ENCODE data around the gene SZRD1.
A peak's percentile ranks its signal among the peaks of the same experiment; 100 is the strongest.
"Not testable (repeated sequence)": the region's sequence is repeated elsewhere in the genome, so short reads cannot be mapped to it uniquely, and the experiment has no call there.

SZRD1 gene

DNA sequence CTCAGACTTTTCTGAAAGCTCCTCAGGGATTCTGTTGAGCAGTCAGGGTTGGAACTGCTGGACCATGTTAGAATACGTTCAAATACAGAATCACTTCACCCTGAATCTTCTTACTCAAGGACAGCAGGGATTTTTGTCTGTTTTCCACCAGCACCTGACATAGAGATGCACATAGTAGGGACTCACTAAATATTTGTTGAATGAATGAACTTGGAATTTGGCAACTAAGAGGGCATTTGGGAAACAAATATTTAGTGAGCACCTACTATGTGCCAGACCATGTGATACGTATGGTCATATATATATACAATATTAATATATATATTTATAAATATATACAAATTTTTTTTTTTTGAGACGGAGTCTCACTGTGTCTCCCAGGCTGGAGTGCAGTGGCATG, 10.2 kb upstream of the SZRD1 start:
- Histone ChIP-seq H3K9ac (ENCODE audit: low read depth, low read length, poor library complexity, severe bottlenecking) (no peak overlapping the region), H3K4me2 (ENCODE audit: low read depth, low read length, poor library complexity, severe bottlenecking) (no peak overlapping the region), H3K9me2 (replicated peaks; ENCODE audit: low read depth, low read length) (no peaks in the 10 kb centered on the region), H2AFZ (ENCODE audit: low read length) (no peak overlapping the region), H3K9me3 (ENCODE audit: insufficient read depth, low read depth, low read length) (no peaks in the 10 kb centered on the region), H3K79me2 (ENCODE audit: insufficient read depth, low read length) (peaks cover 3% of the 10 kb centered on the region), H4K20me1 (ENCODE audit: insufficient read depth, low read length, poor library complexity, severe bottlenecking) (peaks cover under 1% of the 10 kb centered on the region), H3K36me3 (ENCODE audit: insufficient read depth, low read length) (no peaks in the 10 kb centered on the region), H3F3A (ENCODE audit: low read depth) (no peaks in the 10 kb centered on the region), H3K4me1 (ENCODE audit: insufficient read depth, low read length, poor library complexity, severe bottlenecking) (peaks cover 9% of the 10 kb centered on the region), H3K27me3 (ENCODE audit: insufficient read depth, low read length, poor library complexity, severe bottlenecking) (no peaks in the 10 kb centered on the region), H3K4me3 (ENCODE audit: low read length, poor library complexity, severe bottlenecking) (no peak overlapping the region)
- no peak for TF ChIP-seq EZH2phosphoT487 (IDR thresholded peaks at IDR 0.05; ENCODE audit: borderline replicate concordance)
- no peak for TF ChIP-seq CTCF (conservative IDR thresholded peaks at IDR 0.05; ENCODE audit: low read length)

- H3K9me2 ChIP-seq (replicated peaks; ENCODE audit: low read depth, low read length); H3F3A ChIP-seq (ENCODE audit: low read depth); H3K27me3 ChIP-seq (ENCODE audit: insufficient read depth, low read length, poor library complexity, severe bottlenecking); H2AFZ ChIP-seq (ENCODE audit: low read length); H3K4me3 ChIP-seq (ENCODE audit: low read length, poor library complexity, severe bottlenecking); H3K4me2 ChIP-seq (ENCODE audit: low read depth, low read length, poor library complexity, severe bottlenecking); H3K36me3 ChIP-seq (ENCODE audit: insufficient read depth, low read length); H3K9me3 ChIP-seq (ENCODE audit: insufficient read depth, low read depth, low read length); H3K9ac ChIP-seq (ENCODE audit: low read depth, low read length, poor library complexity, severe bottlenecking): not testable (repeated sequence)
- Histone ChIP-seq H3K79me2 (ENCODE audit: insufficient read depth, low read length) (peaks cover 27% of the 10 kb centered on the region), H3K4me1 (ENCODE audit: insufficient read depth, low read length, poor library complexity, severe bottlenecking) (peaks cover 18% of the 10 kb centered on the region), H4K20me1 (ENCODE audit: insufficient read depth, low read length, poor library complexity, severe bottlenecking) (peaks cover 24% of the 10 kb centered on the region)
These were observed 1.9 kb upstream of the SZRD1 start for GRCh38 chr1:16365146-16365498.

DNA sequence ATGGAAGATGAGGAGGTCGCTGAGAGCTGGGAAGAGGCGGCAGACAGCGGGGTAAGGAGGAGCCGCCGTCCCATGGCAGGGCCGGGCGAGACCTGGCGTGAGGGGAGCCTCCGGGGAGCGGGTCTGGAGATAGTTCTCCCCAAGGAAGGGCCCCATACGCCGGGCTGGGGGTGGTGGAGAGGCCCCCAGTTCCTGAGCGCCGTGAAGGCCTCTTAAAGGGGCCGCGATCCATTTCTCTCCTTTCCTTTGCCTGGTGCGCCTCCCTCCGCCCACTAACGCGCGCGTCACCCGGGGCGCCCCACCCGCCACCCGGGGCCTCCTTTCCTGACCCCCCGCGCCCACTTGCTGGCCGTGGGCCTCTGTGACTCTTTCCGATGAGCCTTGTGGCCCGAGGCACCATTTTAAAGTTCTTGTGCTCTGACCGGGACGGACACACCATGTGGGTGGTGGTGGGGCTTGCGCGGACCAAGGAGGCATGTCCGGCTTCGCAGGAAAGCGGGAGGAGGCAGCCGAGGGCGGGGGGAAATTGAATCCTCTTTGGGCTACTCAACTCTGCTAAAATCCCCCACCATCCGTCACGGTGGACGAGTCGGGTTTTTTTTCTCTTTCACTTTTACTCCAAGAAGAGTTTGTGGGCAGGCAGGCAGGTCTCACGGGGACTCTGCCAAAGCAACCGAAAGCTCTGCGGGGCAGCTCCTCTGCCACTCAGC, 371 bp downstream of the SZRD1 start:
- no peaks in the 10 kb centered on the region for H3K36me3 ChIP-seq (ENCODE audit: insufficient read depth, low read length)
- peaks cover 50% of the 10 kb centered on the region for H3K79me2 ChIP-seq (ENCODE audit: insufficient read depth, low read length)
- H3K4me1 ChIP-seq (ENCODE audit: insufficient read depth, low read length, poor library complexity, severe bottlenecking), result peaks cover 25% of the 10 kb centered on the region
- no peaks in the 10 kb centered on the region for H3K9me2 ChIP-seq (replicated peaks; ENCODE audit: low read depth, low read length)
- peaks cover 41% of the 10 kb centered on the region for H4K20me1 ChIP-seq (ENCODE audit: insufficient read depth, low read length, poor library complexity, severe bottlenecking)
- no peaks in the 10 kb centered on the region for H3K27me3 ChIP-seq (ENCODE audit: insufficient read depth, low read length, poor library complexity, severe bottlenecking)
- TF ChIP-seq CTCF (conservative IDR thresholded peaks at IDR 0.05; ENCODE audit: low read length), result no peak
- no peak for TF ChIP-seq EZH2phosphoT487 (IDR thresholded peaks at IDR 0.05; ENCODE audit: borderline replicate concordance)
- H3K4me2 ChIP-seq (ENCODE audit: low read depth, low read length, poor library complexity, severe bottlenecking), result peak overlapping the region; percentile 85
- H3K4me3 ChIP-seq (ENCODE audit: low read length, poor library complexity, severe bottlenecking), result peak overlapping the region; percentile 93
- H3F3A ChIP-seq (ENCODE audit: low read depth), result no peaks in the 10 kb centered on the region
- H3K9ac ChIP-seq (ENCODE audit: low read depth, low read length, poor library complexity, severe bottlenecking), result peak overlapping the region; percentile 95
- H3K9me3 ChIP-seq (ENCODE audit: insufficient read depth, low read depth, low read length), result no peaks in the 10 kb centered on the region
- peak overlapping the region; percentile 79 for H2AFZ ChIP-seq (ENCODE audit: low read length)
